ENCODE data around the gene HIPK4. TPM values are rescaled to one million over a fixed set of nuclear protein-coding genes. Genes with fewer than 3 reads are reported as not detected.
A peak's percentile ranks its signal among the peaks of the same experiment; 100 is the strongest.

Gene HIPK4
- total and polyA plus RNA-seq, 9 of the 15 experiments (the other 6 are each of a cell fraction or from before 2014, with no cell fraction given): 0.06 to 0.09 TPM; not detected in 7

DNA sequence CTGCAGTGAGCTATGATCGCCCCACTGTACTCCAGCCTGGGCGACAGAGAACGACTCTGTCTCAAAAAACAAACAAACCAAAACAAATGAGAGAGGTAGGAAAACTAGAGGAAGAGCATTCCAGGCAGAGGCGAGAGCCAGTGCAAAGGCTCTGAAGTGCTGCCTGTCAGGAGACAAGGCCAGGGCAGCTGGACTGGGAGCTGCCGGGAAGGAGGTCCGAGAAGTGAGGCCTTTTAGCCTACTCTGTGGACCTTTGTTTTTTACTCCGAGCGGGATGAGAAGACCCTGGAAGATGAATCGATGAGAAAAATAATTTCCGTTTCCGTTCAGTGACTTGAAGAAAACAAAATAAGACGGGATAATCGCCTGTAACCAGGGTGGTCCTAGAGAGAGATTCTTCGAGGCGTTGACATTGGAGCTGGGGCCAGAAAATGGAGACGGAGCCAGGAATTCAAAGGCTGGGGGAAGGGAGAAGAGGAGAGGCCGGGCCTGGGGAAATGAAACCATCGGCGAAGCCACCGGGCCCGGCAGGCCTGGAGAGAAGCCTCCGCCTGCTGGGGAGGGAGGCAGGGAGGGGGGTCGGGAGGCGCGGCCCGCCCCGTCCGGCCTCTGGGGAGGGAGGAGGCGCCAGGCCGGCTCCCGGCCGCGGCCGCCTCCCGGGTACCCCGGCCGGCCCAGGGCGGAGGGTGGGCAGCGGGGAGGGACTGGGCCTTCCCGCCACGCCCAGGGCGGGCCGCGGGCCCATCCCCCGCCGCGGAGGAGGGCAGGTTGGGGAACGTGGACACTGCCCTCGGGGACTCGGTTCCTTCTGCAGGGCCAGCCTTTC lies 43.6 kb upstream of the HIPK4 start (continued):
- TF ChIP-seq HNRNPL (IDR thresholded peaks at IDR 0.05; ENCODE audit: low read depth, low read length): peak; percentile 91
- peak; percentile 72; the same call in 1 of the 2 replicates for TF ChIP-seq HDGF (IDR thresholded peaks at IDR 0.05)
- TF ChIP-seq TEAD1 (CRISPR knock-in tag; IDR thresholded peaks at IDR 0.05): peak; percentile 32 to 65; a peak in 1 of 4 replicates
- 0 out of 2 replicates have a peak, but pooled peaks have one; percentile 51 for TF ChIP-seq KLF1 (tag; IDR thresholded peaks at IDR 0.05)
- 0 out of 2 replicates have a peak, but pooled peaks have one; percentile 45 for TF ChIP-seq ETV1 (tag; conservative IDR thresholded peaks at IDR 0.05; ENCODE audit: low read depth)
- TF ChIP-seq FOXM1 (IDR thresholded peaks at IDR 0.05; ENCODE audit: low read depth): no peak
- TF ChIP-seq FOXM1 (CRISPR knock-in tag; IDR thresholded peaks at IDR 0.05; ENCODE audit: low read depth): 0 out of 2 replicates have a peak, but pooled peaks have one; percentile 3
- TF ChIP-seq JUND (IDR thresholded peaks at IDR 0.05; ENCODE audit: borderline replicate concordance, low read depth, low read length): peak; percentile 3; the same call in 1 of the 2 replicates
- TF ChIP-seq JUND (tag; IDR thresholded peaks at IDR 0.05; ENCODE audit: borderline replicate concordance, low read depth, low read length): 0 out of 3 replicates have a peak, but pooled peaks have one; percentile 12
- TF ChIP-seq MECOM (CRISPR knock-in tag; IDR thresholded peaks at IDR 0.05): no peak
- peak; percentile 22; the same call in 1 of the 2 replicates for TF ChIP-seq GTF2F1 (IDR thresholded peaks at IDR 0.05; ENCODE audit: low read depth, low read length)
- no peak for TF ChIP-seq TSC22D4 (tag; IDR thresholded peaks at IDR 0.05)
- peak; percentile 96 for TF ChIP-seq RB1 (IDR thresholded peaks at IDR 0.05; ENCODE audit: low read depth)
- peak; percentile 75 for TF ChIP-seq TAF1 (IDR thresholded peaks at IDR 0.05; ENCODE audit: control insufficient read depth, extremely low read depth, insufficient read depth, low read length, severe bottlenecking)
- peak; percentile 74 for TF ChIP-seq CHD1 (IDR thresholded peaks at IDR 0.05; ENCODE audit: low read length)
- 0 out of 2 replicates have a peak, but pooled peaks have one; percentile 14 for TF ChIP-seq ERF (CRISPR knock-in tag; IDR thresholded peaks at IDR 0.05)
- TF ChIP-seq WHSC1 (IDR thresholded peaks at IDR 0.05; ENCODE audit: low read length): no peak
- TF ChIP-seq L3MBTL2 (IDR thresholded peaks at IDR 0.05): peak; percentile 71
- peak; percentile 94; the same call in 1 of the 2 replicates for TF ChIP-seq ZBTB7A (IDR thresholded peaks at IDR 0.05; ENCODE audit: borderline replicate concordance, control insufficient read depth, low read depth, low read length)
- TF ChIP-seq ARNT (IDR thresholded peaks at IDR 0.05): 0 out of 4 replicates have a peak, but pooled peaks of 1 of the 2 experiments have one; percentile 31
- TF ChIP-seq, protein P1, sequence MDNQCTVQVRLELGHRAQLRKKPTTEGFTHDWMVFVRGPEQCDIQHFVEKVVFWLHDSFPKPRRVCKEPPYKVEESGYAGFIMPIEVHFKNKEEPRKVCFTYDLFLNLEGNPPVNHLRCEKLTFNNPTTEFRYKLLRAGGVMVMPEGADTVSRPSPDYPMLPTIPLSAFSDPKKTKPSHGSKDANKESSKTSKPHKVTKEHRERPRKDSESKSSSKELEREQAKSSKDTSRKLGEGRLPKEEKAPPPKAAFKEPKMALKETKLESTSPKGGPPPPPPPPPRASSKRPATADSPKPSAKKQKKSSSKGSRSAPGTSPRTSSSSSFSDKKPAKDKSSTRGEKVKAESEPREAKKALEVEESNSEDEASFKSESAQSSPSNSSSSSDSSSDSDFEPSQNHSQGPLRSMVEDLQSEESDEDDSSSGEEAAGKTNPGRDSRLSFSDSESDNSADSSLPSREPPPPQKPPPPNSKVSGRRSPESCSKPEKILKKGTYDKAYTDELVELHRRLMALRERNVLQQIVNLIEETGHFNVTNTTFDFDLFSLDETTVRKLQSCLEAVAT (IDR thresholded peaks at IDR 0.05): peak; percentile 51 to 63; a peak in 1 of 4 replicates
- TF ChIP-seq MTA1 (IDR thresholded peaks at IDR 0.05; ENCODE audit: borderline replicate concordance): peak; percentile 12; the same call in 1 of the 2 replicates
- TF ChIP-seq HMG20B (CRISPR knock-in tag; IDR thresholded peaks at IDR 0.05): no peak
- TF ChIP-seq, protein P2, sequence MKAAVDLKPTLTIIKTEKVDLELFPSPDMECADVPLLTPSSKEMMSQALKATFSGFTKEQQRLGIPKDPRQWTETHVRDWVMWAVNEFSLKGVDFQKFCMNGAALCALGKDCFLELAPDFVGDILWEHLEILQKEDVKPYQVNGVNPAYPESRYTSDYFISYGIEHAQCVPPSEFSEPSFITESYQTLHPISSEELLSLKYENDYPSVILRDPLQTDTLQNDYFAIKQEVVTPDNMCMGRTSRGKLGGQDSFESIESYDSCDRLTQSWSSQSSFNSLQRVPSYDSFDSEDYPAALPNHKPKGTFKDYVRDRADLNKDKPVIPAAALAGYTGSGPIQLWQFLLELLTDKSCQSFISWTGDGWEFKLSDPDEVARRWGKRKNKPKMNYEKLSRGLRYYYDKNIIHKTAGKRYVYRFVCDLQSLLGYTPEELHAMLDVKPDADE (conservative IDR thresholded peaks at IDR 0.05; ENCODE audit: control insufficient read depth, low read depth, low read length): peak; percentile 77
- peak; percentile 52 for TF ChIP-seq GABPA (tag; conservative IDR thresholded peaks at IDR 0.05; ENCODE audit: low read depth)
- 0 out of 2 replicates have a peak, but pooled peaks have one; percentile 76 for TF ChIP-seq MTA3 (IDR thresholded peaks at IDR 0.05; ENCODE audit: borderline replicate concordance)
- no peak for TF ChIP-seq ZNF57 (CRISPR knock-in tag; IDR thresholded peaks at IDR 0.05)

Measured in K562 (cell line).